HG02763 (cell line): ENCODE results near the gene PAPPA2.
"Not testable (repeated sequence)": the region's sequence is repeated elsewhere in the genome, so short reads cannot be mapped to it uniquely, and the experiment has no call there.

ENCODE experiments used
- ATAC-seq: cut with Tn5 transposase; IDR thresholded peaks from one replicate; pipeline ENCODE4 v1.9.1; 2021; ENCODE audit warnings: mild to moderate bottlenecking, moderate library complexity; ENCODE audit not compliant: unreplicated experiment

Gene PAPPA2

GRCh38 chr1:176602388-176603004 is 139.5 kb downstream of the PAPPA2 start:
- ATAC-seq: no peak

DNA sequence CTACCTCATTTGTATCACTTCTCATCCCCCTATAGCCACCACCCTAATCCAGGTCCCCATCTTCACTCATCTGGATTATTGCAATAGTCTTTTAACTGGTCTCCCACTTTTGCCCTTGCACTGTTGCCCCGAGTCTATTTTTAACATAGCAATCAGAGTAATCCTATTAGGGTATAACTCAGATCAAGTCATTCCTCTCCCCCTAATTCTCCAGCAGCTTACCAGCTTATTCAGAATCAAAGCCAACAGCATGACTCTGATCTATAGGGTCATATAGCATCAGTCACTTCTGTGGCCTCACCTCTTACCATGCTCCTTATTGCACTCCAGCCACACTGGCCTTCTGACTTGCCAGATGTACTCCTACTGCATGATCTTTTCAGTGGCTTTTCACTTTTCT is 140.7 kb downstream of the PAPPA2 start:
- no peak for ATAC-seq

- ATAC-seq: no peak
These were observed 141.5 kb downstream of the PAPPA2 start for GRCh38 chr1:176604461-176604860.

- ATAC-seq: no peak
These were observed 142.2 kb downstream of the PAPPA2 start for GRCh38 chr1:176605176-176605575.

DNA sequence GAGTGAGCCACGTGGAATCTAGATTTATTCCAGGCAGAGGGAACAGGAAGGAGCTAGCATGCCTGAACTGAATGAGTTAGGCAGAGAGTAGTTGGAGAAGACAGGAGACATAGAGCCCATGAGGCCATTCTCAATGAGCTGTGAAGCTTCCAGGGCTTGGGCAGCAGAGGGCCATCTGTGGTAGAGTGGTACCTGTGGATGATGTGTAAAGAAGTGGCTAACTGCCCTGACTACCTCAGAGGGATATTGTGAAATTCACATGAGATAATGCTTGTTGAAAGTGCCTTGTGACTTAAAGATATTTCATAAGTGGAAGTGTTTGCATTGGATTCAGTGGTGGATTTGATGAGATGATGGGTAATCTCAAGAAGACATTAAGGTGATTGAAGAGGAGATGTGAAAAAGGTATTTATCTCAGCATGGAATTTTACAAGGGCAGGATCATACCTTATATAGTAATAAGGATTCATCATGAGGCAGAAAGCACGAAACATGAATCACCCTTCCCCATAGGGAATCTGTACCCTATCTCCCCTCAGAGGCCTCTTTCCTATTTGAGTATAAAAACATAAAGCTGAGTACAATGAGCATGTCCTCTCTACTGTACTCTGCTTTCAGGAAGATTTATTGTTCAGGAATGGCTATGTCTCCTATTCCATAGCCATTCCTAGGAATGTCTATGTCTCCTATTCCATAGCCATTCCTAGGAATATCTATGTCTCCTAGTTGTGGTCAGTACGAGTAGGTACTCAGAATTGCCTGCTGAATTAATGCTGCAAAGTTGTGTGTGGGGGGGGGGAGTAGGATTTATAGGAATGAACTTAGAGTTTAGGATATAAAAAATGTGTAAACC is 146.8 kb downstream of the PAPPA2 start:
- no peak for ATAC-seq

DNA sequence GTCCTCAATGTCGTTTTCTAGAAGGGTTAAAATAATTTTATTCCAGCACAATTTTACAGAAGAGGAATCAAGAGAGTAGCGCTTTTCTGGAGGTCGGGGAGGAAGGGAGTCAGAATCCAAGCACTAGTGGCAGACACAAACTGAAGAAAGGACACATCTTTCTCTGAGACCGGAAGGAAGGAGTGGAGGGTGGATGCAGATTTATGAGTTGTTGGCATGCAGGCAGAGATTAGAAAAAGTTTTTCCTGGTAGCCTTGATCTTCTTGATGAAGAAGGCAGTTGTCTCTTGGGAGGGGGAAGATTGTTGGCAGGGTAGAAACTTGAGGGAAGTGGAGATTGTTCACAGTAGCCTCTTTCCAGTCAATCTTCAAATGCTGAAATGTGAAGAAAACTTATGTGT is 149.8 kb downstream of the PAPPA2 start:
- no peak for ATAC-seq

- no peak for ATAC-seq
These were observed 154.9 kb downstream of the PAPPA2 start for GRCh38 chr1:176617881-176618280.

GRCh38 chr1:176619261-176619660 is 156.3 kb downstream of the PAPPA2 start:
- no peak for ATAC-seq

- no peak for ATAC-seq
These were observed 162.4 kb downstream of the PAPPA2 start for GRCh38 chr1:176625365-176625764.

- ATAC-seq: no peak
These were observed 163.6 kb downstream of the PAPPA2 start for GRCh38 chr1:176626572-176627061.

GRCh38 chr1:176628775-176629174 is 165.8 kb downstream of the PAPPA2 start:
- no peak for ATAC-seq

DNA sequence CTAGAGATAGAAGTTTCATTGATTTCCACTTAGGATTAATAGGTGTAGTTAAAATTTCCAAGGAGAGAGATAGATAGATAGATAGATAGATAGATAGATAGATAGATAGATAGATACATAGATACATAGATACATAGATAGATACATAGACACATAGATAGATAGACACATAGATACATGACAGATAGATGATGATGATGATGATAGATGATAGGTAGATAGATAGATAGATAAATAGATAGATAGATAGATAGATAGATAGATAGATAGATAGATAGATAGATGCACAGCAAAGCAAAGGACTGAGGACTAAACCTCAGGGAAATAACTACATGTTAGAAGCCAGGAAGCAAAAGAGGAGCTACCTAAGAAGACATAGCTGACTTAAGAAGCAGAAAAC is 171.8 kb downstream of the PAPPA2 start:
- ATAC-seq: not testable (repeated sequence)

DNA sequence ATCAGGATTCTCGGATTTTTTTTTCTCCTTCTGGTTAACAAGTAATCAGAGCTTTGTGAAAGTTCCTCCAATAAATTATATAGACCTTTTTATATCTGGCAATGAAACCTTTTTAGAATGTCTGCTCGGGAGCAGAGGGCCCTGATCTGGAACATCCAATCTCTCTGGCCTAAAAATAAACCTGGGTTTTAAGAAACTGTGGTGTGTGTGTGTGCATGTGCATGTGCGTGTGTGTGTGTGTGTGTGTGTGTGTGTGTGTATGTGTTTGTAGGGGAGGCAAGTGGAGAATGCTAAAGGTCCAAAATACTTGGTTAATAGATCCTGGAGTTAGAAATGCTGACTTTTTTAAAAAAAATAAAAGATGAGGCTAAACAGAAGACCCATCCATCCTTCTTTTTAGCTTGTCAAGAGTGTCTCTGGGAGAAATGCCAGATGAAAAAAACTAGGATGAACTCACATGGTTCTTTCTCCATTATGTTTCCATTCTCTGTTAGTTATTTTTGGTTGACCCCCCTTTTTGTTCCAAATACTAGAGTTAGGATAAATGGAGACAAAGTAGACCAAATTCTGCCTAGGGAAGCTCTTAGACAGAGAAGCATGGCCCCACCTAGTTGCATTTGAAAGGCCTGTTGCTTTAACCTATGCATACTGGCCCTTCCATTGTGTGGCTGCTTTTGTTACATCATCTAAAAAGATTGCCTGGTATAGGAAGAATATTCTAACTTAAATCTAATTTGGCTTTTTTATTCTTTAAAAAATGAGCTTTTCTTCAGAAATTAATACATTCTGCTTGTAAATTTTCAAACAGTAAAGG is 175.9 kb downstream of the PAPPA2 start:
- no peak for ATAC-seq

DNA sequence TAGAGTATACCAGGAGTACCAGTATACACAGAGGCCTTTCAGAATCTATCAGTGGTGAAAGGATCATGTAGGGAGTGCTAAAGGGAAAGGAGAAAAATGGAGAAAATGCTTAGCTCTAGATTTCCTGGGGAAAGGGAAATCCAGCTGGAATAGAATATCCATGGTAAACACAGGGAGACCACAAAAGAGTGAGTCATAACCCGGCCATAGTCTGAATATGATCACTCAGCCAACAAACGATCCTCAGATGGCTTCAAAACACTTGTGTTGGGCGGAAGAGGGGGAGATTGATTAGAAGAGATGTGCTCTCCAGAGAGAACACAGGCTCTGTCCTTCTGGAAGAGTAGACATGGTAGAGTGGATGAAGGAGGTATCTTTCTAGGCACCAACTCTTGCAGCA is 180.6 kb downstream of the PAPPA2 start:
- no peak for ATAC-seq

GRCh38 chr1:176648556-176648955 is 185.6 kb downstream of the PAPPA2 start:
- no peak for ATAC-seq

DNA sequence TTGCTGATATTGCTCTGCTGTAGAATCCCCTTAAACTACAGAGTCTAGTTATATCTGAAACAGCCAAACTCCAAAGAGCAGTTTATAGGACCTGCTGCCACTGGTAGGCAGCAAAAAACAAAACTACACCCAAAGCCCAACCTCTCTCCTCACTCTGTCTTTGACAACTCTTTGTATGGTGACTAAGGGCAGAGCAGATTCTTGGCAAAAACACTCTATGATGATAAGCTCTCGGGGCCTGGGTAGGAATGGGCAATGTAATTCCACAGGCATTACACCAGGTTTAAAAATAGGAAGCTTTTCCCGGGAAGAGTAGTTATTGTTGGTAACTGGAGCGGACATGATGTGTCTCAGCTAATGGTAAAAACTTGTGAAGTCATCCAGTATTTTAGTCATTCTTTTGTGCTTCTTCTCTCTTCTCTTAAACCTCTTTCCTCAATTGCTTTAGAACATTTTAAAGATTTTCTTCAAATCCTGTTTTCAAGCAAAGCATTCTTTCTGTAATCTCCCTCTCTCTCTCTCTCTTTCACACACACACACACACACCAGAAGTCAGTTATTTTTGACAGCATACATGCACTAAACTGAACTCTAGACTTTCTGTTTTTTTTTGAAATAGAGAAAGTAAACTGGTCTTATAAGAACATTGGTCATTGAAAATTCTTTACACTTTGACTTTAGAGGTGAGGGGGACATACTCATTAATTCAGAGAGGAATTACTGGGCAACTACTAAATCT is 193.5 kb downstream of the PAPPA2 start:
- ATAC-seq: no peak

GRCh38 chr1:176669782-176670181 is 206.8 kb downstream of the PAPPA2 start:
- ATAC-seq: no peak

- ATAC-seq: no peak
These were observed 207.9 kb downstream of the PAPPA2 start for GRCh38 chr1:176670853-176671252.

GRCh38 chr1:176682830-176683535 is 220.0 kb downstream of the PAPPA2 start:
- no peak for ATAC-seq
